ES-I3 (cell line): ENCODE data around the gene NDUFC1.
"Not testable (repeated sequence)": the region's sequence is repeated elsewhere in the genome, so short reads cannot be mapped to it uniquely, and the experiment has no call there.

ENCODE experiments used
- H3K36me3 ChIP-seq: 2 replicates; pipeline ENCODE4 v1.6.1; 2013; ENCODE audit warnings: mild to moderate bottlenecking, low read length, control low read depth, moderate library complexity; ENCODE audit not compliant: insufficient read depth
- H3K4me1 ChIP-seq: 2 replicates; pipeline ENCODE4 v1.6.1; 2013; ENCODE audit warnings: mild to moderate bottlenecking, control low read depth, low read length; ENCODE audit not compliant: insufficient read depth
- H3K9ac ChIP-seq: 2 replicates; pipeline ENCODE4 v1.6.1; 2013; ENCODE audit warnings: low read depth, mild to moderate bottlenecking, low read length, moderate library complexity
- H3K9me3 ChIP-seq: 2 replicates; pipeline ENCODE4 v1.6.1; 2013; ENCODE audit warnings: mild to moderate bottlenecking, low read length, moderate library complexity; ENCODE audit not compliant: control insufficient read depth, insufficient read depth

NDUFC1 gene

DNA sequence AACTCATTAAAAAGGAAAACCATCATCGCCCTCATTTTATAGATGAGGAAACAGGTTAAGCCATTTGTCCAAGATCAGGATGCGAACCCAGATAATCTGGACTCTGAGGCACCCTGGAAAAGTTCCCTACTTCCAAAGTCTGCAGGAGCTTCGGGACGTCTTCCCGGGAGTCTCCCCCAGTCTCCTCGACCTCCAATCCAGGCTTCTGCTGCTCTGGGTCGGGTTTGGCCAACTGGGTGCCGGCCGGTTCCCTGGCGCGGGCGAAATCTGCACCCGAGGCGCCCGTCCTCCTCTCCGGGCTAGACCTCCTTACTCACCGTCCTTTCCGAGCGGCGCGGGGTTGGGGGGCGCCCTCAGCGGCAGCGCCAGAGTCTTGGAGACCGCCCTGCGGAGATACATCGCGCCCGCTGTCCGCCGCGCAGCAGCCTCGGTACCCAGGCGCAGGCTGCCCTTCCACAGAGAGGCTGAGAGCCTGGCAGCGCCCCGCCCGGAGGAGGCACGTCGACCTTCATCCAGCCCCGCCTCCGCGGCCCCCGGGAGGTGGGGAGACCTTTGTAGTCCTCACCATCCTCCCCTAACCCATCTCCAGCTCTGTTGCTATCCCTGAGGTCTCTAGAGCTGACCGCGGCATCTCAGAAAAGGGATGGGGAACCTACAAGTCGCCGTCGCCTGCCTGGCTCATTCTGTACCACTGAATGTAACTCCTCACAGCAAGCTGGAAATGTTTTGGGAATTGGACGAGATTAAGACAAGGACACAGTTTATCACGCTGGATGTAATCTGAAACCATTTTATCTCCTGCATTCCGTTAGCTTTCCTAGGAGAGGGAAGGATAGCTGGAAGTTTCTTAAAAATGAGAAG, 22.3 kb downstream of the NDUFC1 start, which contains the start of gene MGARP:
MGARP (minus strand) TSS at position 466 of the 861 bp plus-strand sequence; CDS start at position 399, 67 bp downstream.
- Histone ChIP-seq H3K36me3 (no peaks in the 10 kb centered on the region), H3K4me1 (no peaks in the 10 kb centered on the region), H3K9ac (peak within 1 kb of the TSS; percentile 47; the same call in 1 of the 2 replicates), H3K9me3 (no peaks in the 10 kb centered on the region)

DNA sequence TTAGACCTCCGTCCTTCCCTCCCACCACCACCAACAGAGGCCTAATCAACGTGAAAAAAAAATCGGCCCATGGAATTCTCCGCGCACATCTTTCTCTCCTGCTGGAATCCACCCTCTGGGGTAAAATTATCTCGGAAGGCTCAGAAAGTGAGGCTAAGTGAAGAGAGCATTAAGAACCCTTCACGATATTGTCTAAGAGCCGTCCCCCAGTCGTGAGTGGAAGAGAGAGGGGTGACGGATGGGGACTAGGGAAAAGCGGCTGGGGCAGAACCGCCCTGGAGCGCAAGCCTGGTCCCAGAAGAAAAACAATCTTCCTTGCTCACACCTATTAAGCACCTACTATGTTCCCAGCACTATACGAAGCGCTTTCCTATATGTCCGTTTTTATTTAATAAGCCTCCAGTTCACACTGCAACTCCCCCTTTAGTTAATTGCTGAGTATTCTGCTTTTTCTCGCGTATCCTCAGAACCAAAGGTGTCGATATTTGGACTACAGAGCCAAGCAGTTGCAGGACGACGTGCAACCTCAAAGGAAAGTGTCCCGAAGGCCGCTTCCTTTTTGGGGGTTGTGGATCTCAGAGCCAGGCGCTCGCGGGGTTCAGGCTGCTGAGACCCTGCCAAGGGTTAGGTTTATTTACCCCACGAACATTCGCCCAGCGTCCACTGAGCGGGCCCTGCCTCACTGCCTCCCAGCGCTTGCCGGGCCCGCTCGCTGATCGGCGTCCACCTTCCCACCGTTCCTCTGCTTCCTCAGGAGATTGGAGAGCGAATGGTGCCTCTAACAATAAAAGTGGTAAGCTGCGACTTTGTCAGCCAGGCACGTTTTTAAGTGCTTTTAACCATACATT, 23.1 kb downstream of the NDUFC1 start:
- Histone ChIP-seq H3K36me3 (no peaks in the 10 kb centered on the region), H3K9me3 (no peaks in the 10 kb centered on the region), H3K4me1 (no peaks in the 10 kb centered on the region), H3K9ac (peak overlapping the region; percentile 47; the same call in 1 of the 2 replicates)

DNA sequence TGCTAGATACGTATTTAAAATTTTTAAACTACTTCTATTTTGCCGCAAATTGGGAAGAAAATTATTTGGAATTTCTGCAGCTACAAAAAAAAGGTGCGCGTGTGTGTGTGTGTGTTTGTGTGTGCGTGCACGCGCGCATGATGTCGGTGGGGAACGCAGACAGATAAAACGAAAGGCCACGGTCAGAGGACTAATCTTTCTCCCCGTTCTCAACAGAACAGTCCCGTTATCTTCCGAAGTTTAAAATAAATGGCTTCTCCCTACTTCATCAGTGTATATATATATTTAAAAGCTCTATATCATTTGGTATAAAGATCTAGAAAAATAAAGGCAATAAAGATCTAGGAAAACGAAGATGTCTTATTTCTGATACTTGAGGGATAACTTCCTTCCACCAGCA, 23.8 kb downstream of the NDUFC1 start:
- Histone ChIP-seq H3K4me1 (no peaks in the 10 kb centered on the region), H3K9ac (no peak overlapping the region), H3K36me3 (no peaks in the 10 kb centered on the region), H3K9me3 (no peaks in the 10 kb centered on the region)

DNA sequence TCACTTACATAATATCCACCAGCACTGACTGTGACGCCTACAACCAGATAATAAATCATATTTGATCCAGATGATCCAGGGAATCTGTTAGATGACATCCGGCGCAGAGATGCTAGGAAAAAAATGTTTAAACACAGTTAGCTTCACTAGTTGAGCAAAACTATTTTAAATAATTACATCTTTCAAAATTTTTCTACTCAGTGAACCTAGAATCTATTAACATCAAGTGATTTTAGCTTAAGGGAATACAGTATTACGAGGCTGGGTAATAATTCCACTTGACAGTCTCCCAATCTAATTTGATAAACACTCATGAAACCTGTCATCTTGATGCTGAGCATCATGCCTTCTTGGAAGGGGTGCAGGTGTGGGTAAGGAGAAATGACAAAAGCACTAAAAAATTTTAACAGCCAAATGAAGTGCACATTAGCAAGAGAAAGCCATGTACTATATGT, 27.0 kb downstream of the NDUFC1 start:
- no peaks in the 10 kb centered on the region for H3K9me3 ChIP-seq

DNA sequence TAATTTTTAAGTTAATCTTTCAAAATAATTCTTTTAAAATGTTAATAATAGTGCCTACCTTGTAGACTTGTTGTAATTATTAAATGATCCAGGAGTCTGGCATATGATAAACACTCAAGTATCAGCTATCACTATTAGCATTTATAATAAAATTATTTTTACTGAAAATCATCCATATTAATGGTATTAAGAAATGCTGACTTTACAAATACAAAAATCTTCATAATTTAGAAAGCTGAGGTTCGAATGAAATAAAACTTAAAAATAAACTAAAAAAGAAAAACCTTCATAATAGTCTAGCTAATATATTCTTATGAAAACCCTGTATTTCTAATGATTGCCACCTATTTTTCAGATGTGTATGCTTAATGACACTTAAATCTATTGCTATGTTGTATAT, 27.5 kb downstream of the NDUFC1 start:
- Histone ChIP-seq H3K9me3 (no peaks in the 10 kb centered on the region), H3K36me3 (no peaks in the 10 kb centered on the region), H3K9ac (no peak overlapping the region), H3K4me1 (no peaks in the 10 kb centered on the region)

More for the DNA sequence above, 27.0 kb downstream of the NDUFC1 start:
- H3K9ac ChIP-seq, result no peak overlapping the region
- no peaks in the 10 kb centered on the region for H3K4me1 ChIP-seq
- no peaks in the 10 kb centered on the region for H3K36me3 ChIP-seq

DNA sequence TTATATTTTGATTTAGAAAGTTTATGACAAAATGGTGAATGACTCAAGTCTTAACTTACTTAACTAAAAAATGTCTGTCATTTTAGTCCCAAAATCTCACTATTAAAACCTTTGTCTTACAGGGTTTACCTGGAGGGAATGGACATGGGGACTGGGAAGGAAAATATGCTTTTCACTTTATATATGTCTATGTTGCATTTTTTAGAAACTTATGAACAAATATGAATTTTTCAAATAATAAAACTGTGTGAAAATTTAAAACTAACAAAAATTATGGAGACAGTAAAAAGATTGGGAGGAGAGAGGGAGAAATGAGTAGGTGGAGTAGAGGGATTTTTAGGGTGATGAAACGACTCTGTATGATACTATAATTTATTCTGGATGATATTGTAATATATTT, 28.4 kb downstream of the NDUFC1 start:
- H3K4me1 ChIP-seq, result no peaks in the 10 kb centered on the region
- H3K36me3 ChIP-seq, result no peaks in the 10 kb centered on the region
- H3K9ac ChIP-seq, result no peak overlapping the region
- H3K9me3 ChIP-seq, result no peaks in the 10 kb centered on the region

DNA sequence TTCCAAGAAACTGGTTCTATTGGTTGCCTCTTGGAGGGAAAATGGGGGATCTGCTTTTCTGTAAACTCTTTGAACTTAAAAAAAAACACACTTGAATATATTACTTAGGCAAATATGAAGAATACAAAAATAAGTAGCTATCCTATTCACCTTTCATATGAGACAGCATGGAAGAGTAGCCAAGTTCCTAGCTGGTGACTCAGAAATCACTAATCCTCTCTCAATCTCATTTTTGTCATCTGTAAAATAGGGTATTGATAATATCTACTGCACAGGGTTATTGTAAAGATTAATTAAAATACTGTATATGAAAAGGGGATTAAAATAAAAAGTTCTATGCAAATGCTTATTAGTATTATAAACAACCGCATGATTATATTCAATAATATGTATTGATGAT, 35.0 kb downstream of the NDUFC1 start:
- Histone ChIP-seq H3K4me1 (peaks cover 11% of the 10 kb centered on the region), H3K9me3 (no peaks in the 10 kb centered on the region), H3K9ac (no peak overlapping the region), H3K36me3 (no peaks in the 10 kb centered on the region)

DNA sequence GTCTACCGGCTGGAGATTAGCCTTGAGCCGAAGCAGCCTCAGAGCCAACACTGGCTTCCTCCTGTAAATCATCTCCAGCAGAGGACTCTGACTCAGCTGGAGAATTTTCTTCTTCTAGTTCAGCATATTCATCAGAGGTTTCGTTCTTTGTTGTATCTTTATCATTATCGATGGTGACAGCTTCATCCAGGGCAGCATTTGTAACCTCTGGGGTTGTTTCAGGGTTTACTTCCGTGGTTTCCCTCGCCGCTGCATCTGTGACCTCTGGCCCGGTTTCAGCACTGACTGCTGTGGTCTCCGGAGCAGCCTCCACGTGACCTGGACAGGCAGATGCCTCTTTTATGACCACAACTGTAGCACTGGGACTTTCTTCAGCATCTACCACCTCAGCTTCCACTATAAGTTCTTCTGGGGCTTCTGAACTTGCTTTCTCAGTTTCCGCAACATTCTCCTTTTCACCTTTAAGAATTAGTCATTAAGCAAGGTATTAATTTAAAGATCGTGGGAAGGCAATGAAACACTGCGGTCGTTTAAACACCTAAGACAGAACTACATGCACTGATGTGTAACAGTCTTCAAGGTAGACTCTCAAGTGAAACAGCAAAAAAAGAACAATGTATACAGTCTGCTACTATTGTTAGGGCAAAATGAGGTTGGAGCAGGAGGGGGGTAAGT, 35.6 kb downstream of the NDUFC1 start:
- Histone ChIP-seq H3K9ac (peak overlapping the region; percentile 29; the same call in 1 of the 2 replicates), H3K4me1 (peaks cover 11% of the 10 kb centered on the region), H3K9me3 (no peaks in the 10 kb centered on the region), H3K36me3 (no peaks in the 10 kb centered on the region)

DNA sequence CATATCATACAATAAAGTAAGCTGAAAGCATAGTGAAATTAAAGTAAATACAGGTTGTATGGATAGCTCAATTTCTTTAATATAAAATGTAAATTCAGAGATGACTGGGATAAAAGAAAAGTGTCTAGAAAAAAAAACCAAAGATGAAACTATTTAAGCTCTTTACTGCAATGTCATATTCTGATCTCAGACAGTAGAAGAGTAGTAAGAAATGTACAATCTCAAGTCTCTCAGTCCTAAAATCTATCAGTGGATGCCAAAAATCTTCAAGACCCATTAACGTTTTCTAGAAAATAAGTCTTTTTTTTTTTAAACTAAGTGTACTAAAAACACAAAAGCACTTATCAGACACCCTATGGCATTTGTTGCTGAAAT, 36.1 kb downstream of the NDUFC1 start:
- peak overlapping the region; percentile 29; the same call in 1 of the 2 replicates for H3K9ac ChIP-seq
- H3K4me1 ChIP-seq, result peaks cover 11% of the 10 kb centered on the region
- H3K36me3 ChIP-seq, result no peaks in the 10 kb centered on the region
- H3K9me3 ChIP-seq, result no peaks in the 10 kb centered on the region

DNA sequence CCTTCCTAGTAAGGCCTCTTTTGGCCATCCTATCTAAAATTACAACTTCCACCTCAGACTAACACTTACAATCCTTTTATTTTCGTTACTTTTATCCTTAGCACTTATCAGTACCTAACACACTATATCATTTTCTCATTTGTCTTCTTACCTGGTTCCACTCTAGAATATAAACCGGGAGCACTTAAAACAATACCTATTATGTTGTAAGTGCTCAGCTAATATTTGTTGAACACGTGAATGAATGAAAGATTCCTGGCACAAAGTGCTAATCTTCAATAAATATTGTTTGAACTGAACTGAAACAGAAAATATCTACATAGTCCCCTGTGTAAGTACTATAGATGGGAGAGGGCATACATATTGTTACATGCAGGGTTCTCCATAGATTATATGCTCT, 36.6 kb downstream of the NDUFC1 start:
- H3K9ac ChIP-seq, result no peak overlapping the region
- H3K36me3 ChIP-seq, result no peaks in the 10 kb centered on the region
- no peaks in the 10 kb centered on the region for H3K9me3 ChIP-seq
- H3K4me1 ChIP-seq, result peaks cover 11% of the 10 kb centered on the region

DNA sequence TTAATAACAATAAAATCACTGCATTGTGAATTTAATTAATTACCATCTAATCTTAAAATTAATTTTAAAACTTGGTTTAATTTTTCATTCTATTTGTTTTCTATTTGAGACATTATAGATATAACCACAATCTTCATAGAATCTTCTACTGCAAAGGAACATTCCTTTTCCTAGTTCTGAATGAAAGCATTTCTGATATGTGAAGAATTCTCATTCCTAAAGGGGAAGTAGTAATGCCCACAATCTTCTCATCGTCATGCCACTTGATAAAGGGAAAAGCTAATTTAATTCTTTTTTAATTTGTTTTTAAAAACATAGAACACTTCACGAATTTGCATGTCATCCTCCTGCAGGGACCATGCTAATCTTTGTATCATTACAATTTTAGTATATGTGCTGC, 45.9 kb downstream of the NDUFC1 start:
- Histone ChIP-seq H3K9ac (no peak overlapping the region), H3K9me3 (no peaks in the 10 kb centered on the region), H3K4me1 (no peaks in the 10 kb centered on the region), H3K36me3 (no peaks in the 10 kb centered on the region)

DNA sequence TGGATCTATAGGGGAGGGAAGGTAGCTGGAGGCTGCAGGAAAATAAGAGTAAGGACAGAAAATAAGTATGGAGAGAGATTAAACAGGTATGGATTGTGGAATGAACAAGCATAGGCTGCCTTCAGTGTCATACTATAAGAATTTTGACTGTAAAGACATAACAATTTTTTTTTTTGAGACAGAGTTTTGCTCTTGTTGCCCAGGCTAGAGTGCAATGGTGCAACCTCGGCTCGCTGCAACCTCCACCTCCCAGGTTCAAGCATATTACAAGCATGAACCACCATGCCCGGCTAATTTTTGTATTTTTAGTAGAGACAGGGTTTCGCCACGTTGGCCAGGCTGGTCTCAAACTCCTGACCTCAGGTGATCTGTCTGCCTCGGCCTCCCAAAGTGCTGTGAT, 46.7 kb downstream of the NDUFC1 start:
- H3K9me3 ChIP-seq, H3K36me3 ChIP-seq, H3K4me1 ChIP-seq, H3K9ac ChIP-seq: not testable (repeated sequence)

DNA sequence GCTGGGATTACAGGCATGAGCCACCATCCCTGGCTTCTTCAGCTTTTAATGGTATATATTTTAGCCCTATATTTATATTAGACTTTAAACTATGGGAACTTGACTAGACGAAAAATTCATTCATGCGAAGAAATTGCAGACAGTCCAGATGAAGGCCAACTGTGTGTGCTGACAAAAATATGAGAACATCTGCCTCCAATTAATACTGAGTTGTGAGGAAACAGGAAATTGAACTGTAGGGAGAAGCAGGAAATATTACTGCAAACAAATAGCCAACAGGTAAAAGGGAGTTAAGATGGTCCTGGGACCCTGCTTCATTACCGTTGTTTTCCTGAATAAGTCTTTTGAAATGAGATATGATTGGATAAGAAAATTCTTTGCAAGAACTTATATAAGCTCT, 48.6 kb downstream of the NDUFC1 start:
- no peak overlapping the region for H3K9ac ChIP-seq
- no peaks in the 10 kb centered on the region for H3K4me1 ChIP-seq
- H3K36me3 ChIP-seq, result no peaks in the 10 kb centered on the region
- no peaks in the 10 kb centered on the region for H3K9me3 ChIP-seq

DNA sequence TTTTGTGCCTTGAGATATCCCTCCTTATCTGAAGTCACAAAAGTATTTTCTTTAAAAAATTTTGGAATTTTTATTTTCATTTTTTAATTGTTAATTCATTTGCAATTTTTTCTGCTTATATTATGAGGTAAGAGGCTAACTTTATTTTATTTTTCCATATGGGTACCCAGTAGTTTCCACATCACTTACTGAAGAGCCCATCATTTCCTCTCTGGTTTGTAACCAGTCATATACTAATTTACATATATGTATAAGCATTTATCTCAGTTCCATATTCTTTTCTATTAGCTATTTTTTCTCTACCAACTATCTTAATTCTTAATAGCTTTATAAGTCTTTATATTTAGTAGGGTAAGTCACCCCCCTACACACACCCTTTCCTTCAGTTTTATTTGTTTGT, 49.2 kb downstream of the NDUFC1 start:
- Histone ChIP-seq H3K9ac (no peak overlapping the region), H3K9me3 (no peaks in the 10 kb centered on the region), H3K36me3 (no peaks in the 10 kb centered on the region), H3K4me1 (no peaks in the 10 kb centered on the region)
